Loucy (cell line): ENCODE data around the gene ASTN2.

ENCODE experiments used
- H2AFZ ChIP-seq: fragments of 200-600 bp; sonication (generic); 2 replicates; pipeline ENCODE4 v1.6.0; 2016; ENCODE audit warnings: antibody characterized with exemption, mild to moderate bottlenecking, low read length, moderate library complexity
- H3F3A ChIP-seq: fragments of 200-600 bp; 2 replicates; pipeline ENCODE4 v1.6.0; 2016; ENCODE audit warnings: antibody characterized with exemption, low read depth, mild to moderate bottlenecking
- H3K27me3 ChIP-seq: fragments of 200-600 bp; sonication (generic); 2 replicates; pipeline ENCODE4 v1.6.1; 2014; ENCODE audit warnings: low read length, mild to moderate bottlenecking; ENCODE audit not compliant: insufficient read depth, poor library complexity, severe bottlenecking
- H3K36me3 ChIP-seq: fragments of 200-600 bp; sonication (generic); 2 replicates; pipeline ENCODE4 v1.6.1; 2016; ENCODE audit warnings: low read length; ENCODE audit not compliant: insufficient read depth
- H3K4me1 ChIP-seq: fragments of 200-600 bp; sonication (generic); 2 replicates; pipeline ENCODE4 v1.5.1; 2014; ENCODE audit warnings: low read length, mild to moderate bottlenecking; ENCODE audit not compliant: insufficient read depth, poor library complexity, severe bottlenecking
- H3K4me2 ChIP-seq: fragments of 200-600 bp; sonication (generic); 2 replicates; pipeline ENCODE4 v1.6.0; 2014; ENCODE audit warnings: antibody characterized with exemption, low read length, low read depth, mild to moderate bottlenecking; ENCODE audit not compliant: poor library complexity, severe bottlenecking
- H3K4me3 ChIP-seq: fragments of 200-600 bp; sonication (generic); 2 replicates; pipeline ENCODE4 v1.5.1; 2014; ENCODE audit warnings: low read length, mild to moderate bottlenecking, mixed read lengths; ENCODE audit not compliant: poor library complexity, severe bottlenecking
- H3K79me2 ChIP-seq: fragments of 200-600 bp; sonication (generic); 2 replicates; pipeline ENCODE4 v1.6.1; 2014; ENCODE audit warnings: low read length; ENCODE audit not compliant: insufficient read depth
- H3K9ac ChIP-seq: fragments of 200-600 bp; sonication (generic); 2 replicates; pipeline ENCODE4 v1.6.0; 2014; ENCODE audit warnings: mild to moderate bottlenecking, low read depth, low read length, moderate library complexity; ENCODE audit not compliant: poor library complexity, severe bottlenecking
- H3K9me2 ChIP-seq: fragments of 200-600 bp; sonication (generic); replicated peaks from 2 replicates; pipeline ENCODE4 v1.6.1; 2016; ENCODE audit warnings: low read depth, low read length, mixed read lengths
- H3K9me3 ChIP-seq: fragments of 200-600 bp; sonication (generic); 2 replicates; pipeline ENCODE4 v1.6.1; 2014; ENCODE audit warnings: mild to moderate bottlenecking, antibody characterized with exemption, low read length, low read depth; ENCODE audit not compliant: insufficient read depth
- H4K20me1 ChIP-seq: fragments of 200-600 bp; sonication (generic); 2 replicates; pipeline ENCODE4 v1.6.0; 2014; ENCODE audit warnings: antibody characterized with exemption, low read length, mild to moderate bottlenecking; ENCODE audit not compliant: insufficient read depth, poor library complexity, severe bottlenecking
- EZH2phosphoT487 ChIP-seq: fragments of 200-600 bp; IDR thresholded peaks from 2 replicates; pipeline ENCODE4 v1.6.1; 2018; ENCODE audit warnings: antibody characterized with exemption, mild to moderate bottlenecking, moderate library complexity, borderline replicate concordance
- TF ChIP-seq, protein P1 (sequence below): fragments of 200-600 bp; sonication (generic); conservative IDR thresholded peaks from 2 replicates; pipeline ENCODE4 v1.5.1; 2014; ENCODE audit warnings: mild to moderate bottlenecking, antibody characterized with exemption, low read length

Gene ASTN2

DNA sequence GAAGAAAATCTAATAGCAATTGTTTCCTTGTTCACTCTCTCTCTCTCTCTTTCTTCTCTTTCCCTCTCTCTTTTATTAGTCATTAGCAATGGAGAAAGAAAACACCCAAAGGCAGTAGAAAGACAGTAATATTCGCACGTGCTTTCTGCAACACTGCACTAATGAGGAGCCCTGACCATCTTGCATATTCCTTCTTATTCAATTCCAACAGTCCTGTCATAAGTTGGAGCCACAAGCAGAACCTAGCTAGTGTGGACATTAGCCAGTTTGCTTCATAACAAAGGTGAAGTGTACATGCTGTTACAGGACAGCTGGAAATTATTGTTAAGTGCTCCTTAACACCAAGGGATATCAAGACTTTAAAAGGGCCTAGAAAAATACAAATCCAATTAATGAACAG is 664.3 kb downstream of the ASTN2 start:
- Histone ChIP-seq H3K79me2 (no peaks in the 10 kb centered on the region), H3K9ac (no peak overlapping the region), H3K4me1 (no peaks in the 10 kb centered on the region), H3K4me2 (no peak overlapping the region), H3K4me3 (no peak overlapping the region), H2AFZ (no peak overlapping the region), H3K36me3 (no peaks in the 10 kb centered on the region), H3K27me3 (no peaks in the 10 kb centered on the region), H4K20me1 (no peaks in the 10 kb centered on the region), H3F3A (no peaks in the 10 kb centered on the region), H3K9me2 (no peaks in the 10 kb centered on the region), H3K9me3 (no peaks in the 10 kb centered on the region; the same call in 1 of the 2 replicates)
- TF ChIP-seq, protein P1, sequence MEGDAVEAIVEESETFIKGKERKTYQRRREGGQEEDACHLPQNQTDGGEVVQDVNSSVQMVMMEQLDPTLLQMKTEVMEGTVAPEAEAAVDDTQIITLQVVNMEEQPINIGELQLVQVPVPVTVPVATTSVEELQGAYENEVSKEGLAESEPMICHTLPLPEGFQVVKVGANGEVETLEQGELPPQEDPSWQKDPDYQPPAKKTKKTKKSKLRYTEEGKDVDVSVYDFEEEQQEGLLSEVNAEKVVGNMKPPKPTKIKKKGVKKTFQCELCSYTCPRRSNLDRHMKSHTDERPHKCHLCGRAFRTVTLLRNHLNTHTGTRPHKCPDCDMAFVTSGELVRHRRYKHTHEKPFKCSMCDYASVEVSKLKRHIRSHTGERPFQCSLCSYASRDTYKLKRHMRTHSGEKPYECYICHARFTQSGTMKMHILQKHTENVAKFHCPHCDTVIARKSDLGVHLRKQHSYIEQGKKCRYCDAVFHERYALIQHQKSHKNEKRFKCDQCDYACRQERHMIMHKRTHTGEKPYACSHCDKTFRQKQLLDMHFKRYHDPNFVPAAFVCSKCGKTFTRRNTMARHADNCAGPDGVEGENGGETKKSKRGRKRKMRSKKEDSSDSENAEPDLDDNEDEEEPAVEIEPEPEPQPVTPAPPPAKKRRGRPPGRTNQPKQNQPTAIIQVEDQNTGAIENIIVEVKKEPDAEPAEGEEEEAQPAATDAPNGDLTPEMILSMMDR, result no peak
- no peak for TF ChIP-seq EZH2phosphoT487

DNA sequence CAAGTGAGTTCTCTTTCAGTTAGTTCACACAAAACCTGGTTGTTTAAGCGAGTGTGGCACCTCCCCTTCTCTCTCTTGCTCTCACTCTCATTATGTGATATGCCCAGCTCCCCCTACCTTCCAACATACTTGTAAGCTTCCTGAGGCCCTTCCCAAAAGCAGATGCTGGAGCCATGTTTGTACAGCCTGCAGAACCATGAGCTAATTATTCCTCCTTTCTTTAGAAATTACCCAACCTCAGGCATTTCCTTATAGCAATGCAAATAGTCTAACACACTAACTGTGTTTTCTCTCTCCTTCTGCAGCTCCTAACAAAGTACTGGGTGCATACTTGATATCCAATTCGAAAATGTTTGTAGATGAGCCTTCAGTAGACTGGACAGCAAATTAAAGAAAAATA is 665.1 kb downstream of the ASTN2 start:
- TF ChIP-seq EZH2phosphoT487, result no peak
- TF ChIP-seq, protein P1, result no peak
- no peaks in the 10 kb centered on the region for H3K27me3 ChIP-seq

DNA sequence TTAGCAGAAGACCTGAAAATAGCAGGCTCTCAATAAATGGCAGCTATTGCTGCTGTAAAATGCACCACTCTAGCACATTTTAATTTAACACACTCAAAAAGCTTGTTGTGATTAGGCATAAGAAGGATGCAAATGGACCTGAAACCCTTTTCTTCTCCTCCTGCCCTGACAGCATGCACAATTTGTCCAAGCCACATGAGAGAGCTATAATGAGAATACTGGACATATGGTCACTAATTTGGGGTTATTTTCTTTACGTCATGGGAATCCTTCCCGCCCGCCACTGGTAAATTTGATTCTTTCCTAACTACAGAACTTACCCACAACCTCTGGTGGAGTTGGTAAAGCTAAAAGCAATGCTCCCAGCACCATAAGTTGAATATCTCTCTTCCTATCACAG is 665.7 kb downstream of the ASTN2 start:
- no peak overlapping the region for H3K4me3 ChIP-seq
- H3K36me3 ChIP-seq, result no peaks in the 10 kb centered on the region
- no peaks in the 10 kb centered on the region for H3F3A ChIP-seq
- H3K9me2 ChIP-seq, result no peaks in the 10 kb centered on the region
- no peaks in the 10 kb centered on the region for H4K20me1 ChIP-seq
- H3K9ac ChIP-seq, result no peak overlapping the region
- no peak overlapping the region for H2AFZ ChIP-seq
- no peaks in the 10 kb centered on the region for H3K79me2 ChIP-seq
- H3K4me2 ChIP-seq, result no peak overlapping the region
- H3K4me1 ChIP-seq, result no peaks in the 10 kb centered on the region
- TF ChIP-seq, protein P1, result no peak
- no peak for TF ChIP-seq EZH2phosphoT487
- H3K9me3 ChIP-seq, result no peaks in the 10 kb centered on the region
- H3K27me3 ChIP-seq, result no peaks in the 10 kb centered on the region

More for the DNA sequence above, 665.1 kb downstream of the ASTN2 start:
- Histone ChIP-seq H3K9me2 (no peaks in the 10 kb centered on the region), H3K36me3 (no peaks in the 10 kb centered on the region), H3K9ac (no peak overlapping the region), H3K79me2 (no peaks in the 10 kb centered on the region), H3F3A (no peaks in the 10 kb centered on the region), H3K4me1 (no peaks in the 10 kb centered on the region), H3K9me3 (no peaks in the 10 kb centered on the region), H4K20me1 (no peaks in the 10 kb centered on the region), H2AFZ (no peak overlapping the region), H3K4me2 (no peak overlapping the region), H3K4me3 (no peak overlapping the region)
